HEK293 (cell line): ENCODE results near the gene CPHXL.

ENCODE experiments used
- CTCF ChIA-PET: fragments of 350-600 bp; formaldehyde crosslinking; extraction: SDS; loops from one replicate; lab custom pipeline; 2021; ENCODE audit warnings: antibody characterized with exemption; lab: Yijun Ruan, JAX
- POLR2A ChIA-PET: fragments of 300-600 bp; formaldehyde crosslinking; extraction: SDS; loops from one replicate; lab custom pipeline; 2020; ENCODE audit warnings: antibody characterized with exemption, inconsistent platforms; lab: Yijun Ruan, JAX
- H3K27ac ChIP-seq: fragments of 200-500 bp; sonication (Bioruptor generic); 2 replicates; pipeline ENCODE4 v1.5.1; 2014; ENCODE audit warnings: low read depth, low read length, control low read depth, inconsistent platforms; ENCODE audit errors: extremely low read depth
- H3K36me3 ChIP-seq, 2 experiments: fragments of 200-500 bp in 1 of 2; sonication (Bioruptor generic) in 1 of 2; 1 replicate in 1 of 2; 2 replicates in 1 of 2; pipeline ENCODE4 v1.5.1; 2014 to 2017; ENCODE audit warnings: inconsistent platforms in 2 of 2, low read length in 2 of 2; ENCODE audit not compliant: control insufficient read depth in 2 of 2, insufficient read depth in 1 of 2
- H3K4me1 ChIP-seq: fragments of 200-500 bp; sonication (Bioruptor generic); 2 replicates; pipeline ENCODE4 v1.5.1; 2014; ENCODE audit warnings: mild to moderate bottlenecking, low read length, inconsistent platforms; ENCODE audit not compliant: control insufficient read depth, insufficient read depth
- H3K4me3 ChIP-seq: 2 replicates; pipeline ENCODE4 v1.5.1; 2011; ENCODE audit warnings: low read depth, mild to moderate bottlenecking, control low read depth, low read length, moderate library complexity
- H3K9me3 ChIP-seq: fragments of 200-500 bp; sonication (Bioruptor generic); 2 replicates; pipeline ENCODE4 v1.5.1; 2014; ENCODE audit warnings: low read depth, low read length, inconsistent platforms; ENCODE audit not compliant: control insufficient read depth, insufficient read depth
- GLI4 ChIP-seq: fragments of 450-650 bp; formaldehyde crosslinking; IDR thresholded peaks from 2 replicates; pipeline ENCODE4 v1.5.1; 2016; ENCODE audit warnings: missing biosample characterization, missing genetic modification characterization
- KLF1 ChIP-seq: fragments of 450-650 bp; formaldehyde crosslinking; IDR thresholded peaks from 2 replicates; pipeline ENCODE4 v1.5.1; 2016; ENCODE audit warnings: missing biosample characterization, missing genetic modification characterization
- KLF9 ChIP-seq: fragments of 450-650 bp; formaldehyde crosslinking; IDR thresholded peaks from 2 replicates; pipeline ENCODE4 v1.5.1; 2016; ENCODE audit warnings: missing biosample characterization, missing genetic modification characterization, low read depth
- MYNN ChIP-seq: fragments of 450-650 bp; formaldehyde crosslinking; IDR thresholded peaks from 2 replicates; pipeline ENCODE4 v1.5.1; 2016; ENCODE audit warnings: missing biosample characterization, missing genetic modification characterization, borderline replicate concordance
- PRDM2 ChIP-seq: fragments of 450-650 bp; formaldehyde crosslinking; IDR thresholded peaks from 2 replicates; pipeline ENCODE4 v1.5.1; 2016; ENCODE audit warnings: missing biosample characterization, missing genetic modification characterization, borderline replicate concordance
- ZBTB17 ChIP-seq: fragments of 450-650 bp; formaldehyde crosslinking; IDR thresholded peaks from 2 replicates; pipeline ENCODE4 v1.5.1; 2016; ENCODE audit warnings: missing biosample characterization, missing genetic modification characterization
- ZBTB8A ChIP-seq: fragments of 450-650 bp; formaldehyde crosslinking; IDR thresholded peaks from 2 replicates; pipeline ENCODE4 v1.5.1; 2016; ENCODE audit warnings: missing biosample characterization, missing genetic modification characterization
- ZFP69B ChIP-seq: fragments of 450-650 bp; formaldehyde crosslinking; IDR thresholded peaks from 2 replicates; pipeline ENCODE4 v1.5.1; 2016; ENCODE audit warnings: missing biosample characterization, missing genetic modification characterization
- ZNF26 ChIP-seq: fragments of 450-650 bp; formaldehyde crosslinking; IDR thresholded peaks from 2 replicates; pipeline ENCODE4 v1.5.1; 2016; ENCODE audit warnings: missing biosample characterization, missing genetic modification characterization
- ZNF324 ChIP-seq: fragments of 450-650 bp; formaldehyde crosslinking; IDR thresholded peaks from 2 replicates; pipeline ENCODE4 v1.5.1; 2016; ENCODE audit warnings: missing biosample characterization, missing genetic modification characterization
- ZNF426 ChIP-seq: fragments of 450-650 bp; formaldehyde crosslinking; IDR thresholded peaks from 2 replicates; pipeline ENCODE4 v1.5.1; 2017; ENCODE audit warnings: missing biosample characterization, missing genetic modification characterization, mild to moderate bottlenecking, inconsistent platforms, moderate library complexity
- ZNF521 ChIP-seq: fragments of 450-650 bp; formaldehyde crosslinking; IDR thresholded peaks from 2 replicates; pipeline ENCODE4 v1.5.1; 2017; ENCODE audit warnings: missing biosample characterization, mild to moderate bottlenecking, missing genetic modification characterization
- ZNF548 ChIP-seq: fragments of 450-650 bp; formaldehyde crosslinking; IDR thresholded peaks from 2 replicates; pipeline ENCODE4 v1.5.1; 2016; ENCODE audit warnings: missing biosample characterization, missing genetic modification characterization
- ZNF626 ChIP-seq: fragments of 450-650 bp; sonication (Bioruptor Pico); formaldehyde crosslinking; IDR thresholded peaks from 2 replicates; pipeline ENCODE4 v1.5.1; 2018; ENCODE audit warnings: missing biosample characterization, missing genetic modification characterization, inconsistent platforms
- ZNF664 ChIP-seq: fragments of 450-650 bp; formaldehyde crosslinking; IDR thresholded peaks from 2 replicates; pipeline ENCODE4 v1.5.1; 2016; ENCODE audit warnings: missing biosample characterization, missing genetic modification characterization
- ZNF692 ChIP-seq: fragments of 450-650 bp; formaldehyde crosslinking; IDR thresholded peaks from 2 replicates; pipeline ENCODE4 v1.5.1; 2016; ENCODE audit warnings: missing biosample characterization, missing genetic modification characterization
- ZNF707 ChIP-seq: fragments of 450-650 bp; formaldehyde crosslinking; IDR thresholded peaks from 2 replicates; pipeline ENCODE4 v1.5.1; 2016; ENCODE audit warnings: missing biosample characterization, missing genetic modification characterization
- ZNF792 ChIP-seq: fragments of 450-650 bp; formaldehyde crosslinking; IDR thresholded peaks from 2 replicates; pipeline ENCODE4 v1.5.1; 2016; ENCODE audit warnings: missing biosample characterization, missing genetic modification characterization
- ZXDB ChIP-seq: fragments of 450-650 bp; formaldehyde crosslinking; IDR thresholded peaks from 2 replicates; pipeline ENCODE4 v1.5.1; 2016; ENCODE audit warnings: missing biosample characterization, missing genetic modification characterization
- TF ChIP-seq, protein P1 (sequence below): fragments of 450-650 bp; formaldehyde crosslinking; IDR thresholded peaks from 2 replicates; pipeline ENCODE4 v1.5.1; 2016; ENCODE audit warnings: missing biosample characterization, missing genetic modification characterization, borderline replicate concordance
- TF ChIP-seq, protein P2 (sequence below): fragments of 450-650 bp; formaldehyde crosslinking; IDR thresholded peaks from 2 replicates; pipeline ENCODE4 v1.5.1; 2016; ENCODE audit warnings: missing biosample characterization, missing genetic modification characterization

Gene CPHXL

GRCh38 chr16:75702242-75702641 lies 24.0 kb downstream of the CPHXL start (continued):
- TF ChIP-seq PRDM2 (tag by site-specific recombination), result no peak
- no peak for TF ChIP-seq ZNF664 (tag by site-specific recombination)
- TF ChIP-seq ZNF626 (tag by site-specific recombination), result no peak
- no peak for TF ChIP-seq ZNF324
- no peak for TF ChIP-seq ZXDB (tag by site-specific recombination)
- TF ChIP-seq, all 188 proteins: peak for 0

- Histone ChIP-seq H3K9me3 (no peaks in the 10 kb centered on the region), H3K36me3 (no peaks in the 10 kb centered on the region), H3K27ac (no peak within 1 kb of the TSS), H3K4me3 (no peak within 1 kb of the TSS), H3K4me1 (no peaks in the 10 kb centered on the region)
- ChIA-PET CTCF (no interaction called here), POLR2A (no interaction called here)
- TF ChIP-seq ZNF692 (tag by site-specific recombination) (no peak), ZNF792 (tag by site-specific recombination) (no peak), MYNN (no peak)
These were observed 24.9 kb downstream of the CPHXL start, which contains the start of gene DUXB for GRCh38 chr16:75701361-75701760. Gene DUXB, minus strand, starts transcription at chr16:75701461. Its CDS starts 43 bp downstream, at chr16:75701418.

DNA sequence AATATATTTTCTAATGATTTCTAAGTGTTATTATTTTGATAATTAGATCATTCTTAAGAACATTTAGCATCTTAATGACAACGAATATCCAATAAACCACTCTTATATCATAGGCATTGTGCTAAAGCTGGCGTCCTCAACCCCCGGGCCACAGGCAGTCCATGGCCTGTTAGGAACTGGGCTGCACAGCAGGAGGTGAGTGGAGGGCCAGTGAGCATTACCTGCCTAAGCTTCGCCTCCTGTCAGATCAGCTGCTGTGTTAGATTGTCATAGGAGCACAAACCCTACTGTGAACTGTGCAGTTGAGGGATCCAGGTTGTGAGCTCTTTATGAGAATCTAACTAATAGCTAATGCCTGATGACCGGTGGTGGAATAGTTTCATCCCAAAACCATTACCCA lies 28.7 kb downstream of the CPHXL start:
- Histone ChIP-seq H3K36me3 (no peaks in the 10 kb centered on the region), H3K4me1 (no peaks in the 10 kb centered on the region), H3K4me3 (no peak overlapping the region), H3K27ac (no peak overlapping the region), H3K9me3 (no peaks in the 10 kb centered on the region)
- CTCF ChIA-PET, result interaction anchor here (0.5 kb wide), 1 partner anchor 105 kb away, joined by 3 read pairs; no protein-coding TSS in a partner anchor
- POLR2A ChIA-PET, result no interaction called here
- TF ChIP-seq ZBTB17 (tag by site-specific recombination) (no peak), ZNF426 (tag by site-specific recombination) (no peak), ZNF521 (tag by site-specific recombination) (no peak), ZBTB8A (tag by site-specific recombination) (no peak), MYNN (no peak), KLF1 (tag by site-specific recombination) (no peak), GLI4 (no peak), ZXDB (tag by site-specific recombination) (no peak), ZNF707 (tag by site-specific recombination) (no peak), KLF9 (tag by site-specific recombination) (no peak), ZNF548 (tag by site-specific recombination) (no peak), ZNF26 (tag by site-specific recombination) (no peak), ZFP69B (tag by site-specific recombination) (no peak)
- TF ChIP-seq, protein P1, sequence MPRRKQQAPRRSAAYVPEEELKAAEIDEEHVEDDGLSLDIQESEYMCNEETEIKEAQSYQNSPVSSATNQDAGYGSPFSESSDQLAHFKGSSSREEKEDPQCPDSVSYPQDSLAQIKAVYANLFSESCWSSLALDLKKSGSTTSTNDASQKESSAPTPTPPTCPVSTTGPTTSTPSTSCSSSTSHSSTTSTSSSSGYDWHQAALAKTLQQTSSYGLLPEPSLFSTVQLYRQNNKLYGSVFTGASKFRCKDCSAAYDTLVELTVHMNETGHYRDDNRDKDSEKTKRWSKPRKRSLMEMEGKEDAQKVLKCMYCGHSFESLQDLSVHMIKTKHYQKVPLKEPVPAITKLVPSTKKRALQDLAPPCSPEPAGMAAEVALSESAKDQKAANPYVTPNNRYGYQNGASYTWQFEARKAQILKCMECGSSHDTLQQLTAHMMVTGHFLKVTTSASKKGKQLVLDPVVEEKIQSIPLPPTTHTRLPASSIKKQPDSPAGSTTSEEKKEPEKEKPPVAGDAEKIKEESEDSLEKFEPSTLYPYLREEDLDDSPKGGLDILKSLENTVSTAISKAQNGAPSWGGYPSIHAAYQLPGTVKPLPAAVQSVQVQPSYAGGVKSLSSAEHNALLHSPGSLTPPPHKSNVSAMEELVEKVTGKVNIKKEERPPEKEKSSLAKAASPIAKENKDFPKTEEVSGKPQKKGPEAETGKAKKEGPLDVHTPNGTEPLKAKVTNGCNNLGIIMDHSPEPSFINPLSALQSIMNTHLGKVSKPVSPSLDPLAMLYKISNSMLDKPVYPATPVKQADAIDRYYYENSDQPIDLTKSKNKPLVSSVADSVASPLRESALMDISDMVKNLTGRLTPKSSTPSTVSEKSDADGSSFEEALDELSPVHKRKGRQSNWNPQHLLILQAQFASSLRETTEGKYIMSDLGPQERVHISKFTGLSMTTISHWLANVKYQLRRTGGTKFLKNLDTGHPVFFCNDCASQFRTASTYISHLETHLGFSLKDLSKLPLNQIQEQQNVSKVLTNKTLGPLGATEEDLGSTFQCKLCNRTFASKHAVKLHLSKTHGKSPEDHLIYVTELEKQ (tag by site-specific recombination), result no peak
- TF ChIP-seq, protein P2, sequence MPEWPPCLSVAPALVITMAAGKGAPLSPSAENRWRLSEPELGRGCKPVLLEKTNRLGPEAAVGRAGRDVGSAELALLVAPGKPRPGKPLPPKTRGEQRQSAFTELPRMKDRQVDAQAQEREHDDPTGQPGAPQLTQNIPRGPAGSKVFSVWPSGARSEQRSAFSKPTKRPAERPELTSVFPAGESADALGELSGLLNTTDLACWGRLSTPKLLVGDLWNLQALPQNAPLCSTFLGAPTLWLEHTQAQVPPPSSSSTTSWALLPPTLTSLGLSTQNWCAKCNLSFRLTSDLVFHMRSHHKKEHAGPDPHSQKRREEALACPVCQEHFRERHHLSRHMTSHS (tag by site-specific recombination), result no peak
